ENCODE results near the gene SLC35G1.

The SLC35G1 gene

DNA sequence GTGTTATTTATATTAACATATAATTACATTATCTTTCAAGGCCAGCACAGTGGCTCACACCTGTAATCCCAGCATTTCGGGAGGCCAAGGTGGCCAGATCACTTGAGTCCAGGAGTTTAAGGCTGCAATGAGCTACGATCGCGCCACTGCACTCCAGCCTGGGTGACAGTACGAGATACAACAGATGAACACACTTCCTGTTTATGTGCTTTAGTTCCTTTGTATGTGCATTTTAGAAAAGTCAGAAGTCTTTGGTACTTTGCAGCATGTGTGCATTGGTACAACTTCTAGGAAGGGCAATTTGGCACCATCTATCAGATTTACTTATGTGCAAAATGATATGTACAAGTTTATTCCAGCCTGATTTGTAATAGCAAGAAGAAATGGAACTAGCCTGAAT is 13.3 kb downstream of the SLC35G1 start:
- Histone ChIP-seq H3K9ac (ENCODE audit: low read length) (no peak overlapping the region), H3K27ac (ENCODE audit: low read depth, low read length) (no peak overlapping the region), H3F3A (ENCODE audit: insufficient read depth) (no peaks in the 10 kb centered on the region), H3K4me3 (ENCODE audit: insufficient read depth, low read length, poor library complexity, severe bottlenecking) (no peak overlapping the region), H3K36me3 (ENCODE audit: low read length) (no peaks in the 10 kb centered on the region), H3K9me2 (replicated peaks; ENCODE audit: insufficient read depth, low read length) (no peaks in the 10 kb centered on the region), H2AFZ (ENCODE audit: low read depth, low read length, severe bottlenecking) (no peak overlapping the region), H3K4me2 (ENCODE audit: low read depth, low read length, poor library complexity, severe bottlenecking) (no peak overlapping the region), H3K27me3 (ENCODE audit: low read length) (no peaks in the 10 kb centered on the region), H3K9me3 (ENCODE audit: insufficient read depth, low read length) (no peaks in the 10 kb centered on the region), H4K20me1 (ENCODE audit: low read depth, low read length) (no peaks in the 10 kb centered on the region), H3K79me2 (ENCODE audit: insufficient read depth, low read length) (no peaks in the 10 kb centered on the region)
- no peak for TF ChIP-seq EZH2phosphoT487 (conservative IDR thresholded peaks at IDR 0.05; ENCODE audit: low read length)
- TF ChIP-seq, protein P1, sequence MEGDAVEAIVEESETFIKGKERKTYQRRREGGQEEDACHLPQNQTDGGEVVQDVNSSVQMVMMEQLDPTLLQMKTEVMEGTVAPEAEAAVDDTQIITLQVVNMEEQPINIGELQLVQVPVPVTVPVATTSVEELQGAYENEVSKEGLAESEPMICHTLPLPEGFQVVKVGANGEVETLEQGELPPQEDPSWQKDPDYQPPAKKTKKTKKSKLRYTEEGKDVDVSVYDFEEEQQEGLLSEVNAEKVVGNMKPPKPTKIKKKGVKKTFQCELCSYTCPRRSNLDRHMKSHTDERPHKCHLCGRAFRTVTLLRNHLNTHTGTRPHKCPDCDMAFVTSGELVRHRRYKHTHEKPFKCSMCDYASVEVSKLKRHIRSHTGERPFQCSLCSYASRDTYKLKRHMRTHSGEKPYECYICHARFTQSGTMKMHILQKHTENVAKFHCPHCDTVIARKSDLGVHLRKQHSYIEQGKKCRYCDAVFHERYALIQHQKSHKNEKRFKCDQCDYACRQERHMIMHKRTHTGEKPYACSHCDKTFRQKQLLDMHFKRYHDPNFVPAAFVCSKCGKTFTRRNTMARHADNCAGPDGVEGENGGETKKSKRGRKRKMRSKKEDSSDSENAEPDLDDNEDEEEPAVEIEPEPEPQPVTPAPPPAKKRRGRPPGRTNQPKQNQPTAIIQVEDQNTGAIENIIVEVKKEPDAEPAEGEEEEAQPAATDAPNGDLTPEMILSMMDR (IDR thresholded peaks at IDR 0.05; ENCODE audit: insufficient read depth, low read length, poor library complexity, severe bottlenecking), result no peak

DNA sequence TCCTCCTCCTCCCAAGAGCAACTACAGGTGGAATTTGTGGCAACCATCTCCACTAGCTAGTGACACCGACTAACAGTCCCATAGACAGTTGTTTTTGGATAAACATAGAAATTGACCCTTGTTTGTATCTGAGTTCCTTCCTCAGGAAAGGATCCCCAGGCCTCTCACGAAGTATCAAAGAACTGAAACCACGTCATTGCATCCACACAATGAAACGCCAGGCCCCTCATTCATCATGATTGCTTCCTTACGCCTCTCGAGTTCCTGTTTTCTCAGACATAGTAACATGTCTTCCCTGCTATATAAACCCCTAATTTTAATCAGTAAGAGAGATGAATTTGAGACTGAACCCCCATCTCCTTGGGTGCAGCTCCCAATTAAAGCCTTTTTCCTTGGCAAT is 18.1 kb downstream of the SLC35G1 start:
- no peak overlapping the region for H2AFZ ChIP-seq (ENCODE audit: low read depth, low read length, severe bottlenecking)
- no peak overlapping the region for H3K4me2 ChIP-seq (ENCODE audit: low read depth, low read length, poor library complexity, severe bottlenecking)
- H4K20me1 ChIP-seq (ENCODE audit: low read depth, low read length), result no peaks in the 10 kb centered on the region
- H3K27me3 ChIP-seq (ENCODE audit: low read length), result no peaks in the 10 kb centered on the region
- no peaks in the 10 kb centered on the region for H3K36me3 ChIP-seq (ENCODE audit: low read length)
- no peak for TF ChIP-seq EZH2phosphoT487 (conservative IDR thresholded peaks at IDR 0.05; ENCODE audit: low read length)
- TF ChIP-seq, protein P1 (IDR thresholded peaks at IDR 0.05; ENCODE audit: insufficient read depth, low read length, poor library complexity, severe bottlenecking), result no peak
- H3K27ac ChIP-seq (ENCODE audit: low read depth, low read length), result no peak overlapping the region
- H3K9me2 ChIP-seq (replicated peaks; ENCODE audit: insufficient read depth, low read length), result no peaks in the 10 kb centered on the region
- no peaks in the 10 kb centered on the region for H3K9me3 ChIP-seq (ENCODE audit: insufficient read depth, low read length)
- no peak overlapping the region for H3K9ac ChIP-seq (ENCODE audit: low read length)
- H3F3A ChIP-seq (ENCODE audit: insufficient read depth), result no peaks in the 10 kb centered on the region
- no peaks in the 10 kb centered on the region for H3K79me2 ChIP-seq (ENCODE audit: insufficient read depth, low read length)
- H3K4me3 ChIP-seq (ENCODE audit: insufficient read depth, low read length, poor library complexity, severe bottlenecking), result no peak overlapping the region

DNA sequence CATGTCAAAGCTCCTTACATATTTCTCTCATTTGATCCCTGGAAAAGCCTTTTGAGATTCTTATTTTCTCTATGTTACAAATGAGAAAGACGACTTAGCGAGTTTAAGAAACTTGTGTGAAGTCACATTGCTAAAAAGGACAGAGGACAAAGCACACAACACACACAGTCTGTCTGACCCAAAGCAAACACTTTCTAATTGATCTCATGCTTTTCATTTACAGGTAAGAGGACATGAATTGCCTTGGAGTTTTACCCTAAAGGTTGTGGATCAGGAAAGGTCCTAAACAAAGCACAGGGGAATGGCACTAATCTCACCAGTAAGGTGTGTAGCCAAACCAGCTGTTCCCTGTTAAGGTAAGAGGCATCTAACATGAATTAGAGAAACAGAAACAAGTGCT is 18.7 kb downstream of the SLC35G1 start:
- Histone ChIP-seq H3K79me2 (ENCODE audit: insufficient read depth, low read length) (no peaks in the 10 kb centered on the region), H3K9me2 (replicated peaks; ENCODE audit: insufficient read depth, low read length) (no peaks in the 10 kb centered on the region), H3K9me3 (ENCODE audit: insufficient read depth, low read length) (no peaks in the 10 kb centered on the region), H3K4me3 (ENCODE audit: insufficient read depth, low read length, poor library complexity, severe bottlenecking) (no peak overlapping the region), H3K27ac (ENCODE audit: low read depth, low read length) (no peak overlapping the region), H3K36me3 (ENCODE audit: low read length) (no peaks in the 10 kb centered on the region), H4K20me1 (ENCODE audit: low read depth, low read length) (no peaks in the 10 kb centered on the region), H3K4me2 (ENCODE audit: low read depth, low read length, poor library complexity, severe bottlenecking) (no peak overlapping the region), H3K27me3 (ENCODE audit: low read length) (no peaks in the 10 kb centered on the region), H3F3A (ENCODE audit: insufficient read depth) (no peaks in the 10 kb centered on the region), H3K9ac (ENCODE audit: low read length) (no peak overlapping the region), H2AFZ (ENCODE audit: low read depth, low read length, severe bottlenecking) (no peak overlapping the region)
- TF ChIP-seq, protein P1 (IDR thresholded peaks at IDR 0.05; ENCODE audit: insufficient read depth, low read length, poor library complexity, severe bottlenecking), result no peak
- no peak for TF ChIP-seq EZH2phosphoT487 (conservative IDR thresholded peaks at IDR 0.05; ENCODE audit: low read length)
